K562 (cell line): ENCODE results near the gene CDRT4. TPM values are rescaled to one million over a fixed set of nuclear protein-coding genes. Genes with fewer than 3 reads are reported as not detected.

Experiments
- ARID1B ChIP-seq: fragments of 450-650 bp; IDR thresholded peaks from 2 replicates; pipeline ENCODE4 v1.6.1; 2016; ENCODE audit warnings: antibody characterized with exemption, mild to moderate bottlenecking, inconsistent platforms
- CBFA2T2 ChIP-seq: fragments of 450-650 bp; conservative IDR thresholded peaks from 2 replicates; pipeline ENCODE4 v1.6.1; 2017; ENCODE audit warnings: mild to moderate bottlenecking
- CBFA2T3 ChIP-seq: fragments of 450-650 bp; IDR thresholded peaks from 2 replicates; pipeline ENCODE4 v1.6.1; 2017
- EGR1 ChIP-seq: fragments of 450-650 bp; conservative IDR thresholded peaks from 2 replicates; pipeline ENCODE4 v1.6.1; 2017; ENCODE audit warnings: mild to moderate bottlenecking
- EP300 ChIP-seq: IDR thresholded peaks from 2 replicates; pipeline ENCODE4 v1.6.1; 2012; ENCODE audit warnings: low read length, improper control_type of control experiment
- FOS ChIP-seq: IDR thresholded peaks from 3 replicates; pipeline ENCODE4 v1.6.1; 2011; ENCODE audit not compliant: insufficient read length; ENCODE audit errors: extremely low read depth
- FOSL1 ChIP-seq: fragments of 200-800 bp; sonication (Bioruptor generic); conservative IDR thresholded peaks from 2 replicates; pipeline ENCODE4 v1.6.1; 2016; ENCODE audit warnings: missing genetic modification characterization, missing compliant biosample characterization
- JUND ChIP-seq, 2 experiments: IDR thresholded peaks; 2 replicates in 1 of 2; 3 replicates in 1 of 2; pipeline ENCODE4 v1.6.1; 2011; ENCODE audit warnings: borderline replicate concordance in 2 of 2, low read depth in 2 of 2, low read length in 2 of 2, improper control_type of control experiment in 1 of 2, missing biosample characterization in 1 of 2, missing genetic modification characterization in 1 of 2, missing genetic modification reagents in 1 of 2
- MTA2 ChIP-seq: fragments of 450-650 bp; IDR thresholded peaks from 2 replicates; pipeline ENCODE4 v1.6.1; 2016; ENCODE audit warnings: low read depth
- RFX1 ChIP-seq: fragments of 450-650 bp; IDR thresholded peaks from 2 replicates; pipeline ENCODE4 v1.6.1; 2016; ENCODE audit warnings: mild to moderate bottlenecking, moderate library complexity
- SMARCE1 ChIP-seq: fragments of 450-650 bp; IDR thresholded peaks from 2 replicates; pipeline ENCODE4 v1.7.1; 2016; ENCODE audit warnings: mild to moderate bottlenecking
- ZNF140 ChIP-seq: fragments of 250-450 bp; sonication (Bioruptor Pico); IDR thresholded peaks from 2 replicates; pipeline ENCODE4 v1.8.0; 2021; ENCODE audit warnings: moderate library complexity, mild to moderate bottlenecking, inconsistent platforms
- ZNF431 ChIP-seq: sonication (generic); formaldehyde crosslinking; IDR thresholded peaks from 2 replicates; pipeline ENCODE4 v1.8.0; 2022; ENCODE audit warnings: mild to moderate bottlenecking, missing genetic modification reagents
- polyA plus RNA-seq, 8 experiments: library from polyadenylated mRNA; depleted of rRNA in 4 of 8; stranded (reverse) in 5 of 8; unstranded in 3 of 8; fragments of >200 nt; fragmentation: Nextera tagmentation in 2 of 8; fragmentation: Illumina TruSeq in 1 of 8; extraction: Ambion mirVana in 2 of 8; extraction: Trizol in 1 of 8; gene quantifications; 2 replicates each; pipeline versions ENCODE4 v1.2.1 to v1.2.3, GENCODE V29; 2011 to 2014; ENCODE audit warnings: inconsistent platforms in 1 of 8, missing spikeins in 1 of 8
- total RNA-seq, 7 experiments: library from RNA; depleted of rRNA in 6 of 7; stranded (reverse); fragments of >200 nt in 6 of 7; fragmentation: Illumina TruSeq in 2 of 7; extraction: Trizol in 2 of 7; gene quantifications; 2 replicates each; pipeline versions ENCODE4 v1.2.1 to v1.2.3, GENCODE V29; 2011 to 2021; ENCODE audit warnings: low replicate concordance in 1 of 7
- TF ChIP-seq, protein P1 (sequence below): fragments of 250-450 bp; sonication (Bioruptor Pico); IDR thresholded peaks from 2 replicates; pipeline ENCODE4 v1.6.1; 2021; ENCODE audit warnings: mild to moderate bottlenecking
- TF ChIP-seq, protein P2 (sequence below), 2 experiments: fragments of 450-650 bp; IDR thresholded peaks; 2 replicates each; pipeline ENCODE4 v1.6.1; 2016

Gene CDRT4
- total and polyA plus RNA-seq, 9 of the 15 experiments (the other 6 are each of a cell fraction or from before 2014, with no cell fraction given) = 1.7 to 6.4 (median 3.5) TPM

DNA sequence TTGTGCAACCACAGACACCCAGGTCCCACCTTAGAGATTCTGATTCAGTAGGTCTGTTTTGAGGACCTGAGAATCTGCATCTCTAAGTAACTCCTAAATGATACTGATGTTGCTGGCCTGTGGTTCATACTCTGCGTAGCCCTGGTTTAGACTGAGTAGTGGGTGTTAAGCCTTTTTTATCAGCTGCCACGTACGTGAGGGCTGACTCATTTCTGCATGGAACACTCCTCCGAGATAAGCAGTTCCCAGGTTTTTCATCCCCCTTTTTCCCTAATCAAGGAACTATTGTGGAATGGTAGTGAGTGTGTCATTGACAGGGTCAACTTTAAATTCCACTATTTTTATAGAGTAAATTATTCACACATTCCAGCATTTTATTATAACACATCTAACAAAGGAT lies 26.1 kb downstream of the CDRT4 start (continued):
- TF ChIP-seq, protein P1, sequence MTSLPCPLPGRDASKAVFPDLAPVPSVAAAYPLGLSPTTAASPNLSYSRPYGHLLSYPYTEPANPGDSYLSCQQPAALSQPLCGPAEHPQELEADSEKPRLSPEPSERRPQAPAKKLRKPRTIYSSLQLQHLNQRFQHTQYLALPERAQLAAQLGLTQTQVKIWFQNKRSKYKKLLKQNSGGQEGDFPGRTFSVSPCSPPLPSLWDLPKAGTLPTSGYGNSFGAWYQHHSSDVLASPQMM (CRISPR knock-in tag) = no peak
- TF ChIP-seq EGR1 (peak; percentile 17; the same call in 1 of the 2 replicates), CBFA2T2 (peak; percentile 47), JUND (IDR thresholded peaks at IDR 0.05; ENCODE audit: borderline replicate concordance, low read depth, low read length) (peak; percentile 87), JUND (tag; IDR thresholded peaks at IDR 0.05; ENCODE audit: borderline replicate concordance, low read depth, low read length) (peak; percentile 82; the same call in 2 of the 3 replicates), MTA2 (0 out of 2 replicates have a peak, but pooled peaks have one; percentile 16), FOSL1 (peak; percentile 90), EP300 (peak; percentile 41; the same call in 1 of the 2 replicates), CBFA2T3 (peak; percentile 63), SMARCE1 (0 out of 2 replicates have a peak, but pooled peaks have one; percentile 33), ZNF140 (CRISPR knock-in tag) (no peak), FOS (peak; percentile 21), ARID1B (peak; percentile 75), ZNF431 (CRISPR knock-in tag) (no peak), RFX1 (no peak)
- TF ChIP-seq, protein P2, sequence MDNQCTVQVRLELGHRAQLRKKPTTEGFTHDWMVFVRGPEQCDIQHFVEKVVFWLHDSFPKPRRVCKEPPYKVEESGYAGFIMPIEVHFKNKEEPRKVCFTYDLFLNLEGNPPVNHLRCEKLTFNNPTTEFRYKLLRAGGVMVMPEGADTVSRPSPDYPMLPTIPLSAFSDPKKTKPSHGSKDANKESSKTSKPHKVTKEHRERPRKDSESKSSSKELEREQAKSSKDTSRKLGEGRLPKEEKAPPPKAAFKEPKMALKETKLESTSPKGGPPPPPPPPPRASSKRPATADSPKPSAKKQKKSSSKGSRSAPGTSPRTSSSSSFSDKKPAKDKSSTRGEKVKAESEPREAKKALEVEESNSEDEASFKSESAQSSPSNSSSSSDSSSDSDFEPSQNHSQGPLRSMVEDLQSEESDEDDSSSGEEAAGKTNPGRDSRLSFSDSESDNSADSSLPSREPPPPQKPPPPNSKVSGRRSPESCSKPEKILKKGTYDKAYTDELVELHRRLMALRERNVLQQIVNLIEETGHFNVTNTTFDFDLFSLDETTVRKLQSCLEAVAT (IDR thresholded peaks at IDR 0.05) = no peak
